ENCODE data around the gene MN1.

MN1 gene

GRCh38 chr22:27799015-27799826 lies 2.3 kb downstream of the MN1 start:
- DNase-seq, result no peak

- no peak for DNase-seq
Observed at GRCh38 chr22:27798511-27799014, 3.0 kb downstream of the MN1 start.

DNA sequence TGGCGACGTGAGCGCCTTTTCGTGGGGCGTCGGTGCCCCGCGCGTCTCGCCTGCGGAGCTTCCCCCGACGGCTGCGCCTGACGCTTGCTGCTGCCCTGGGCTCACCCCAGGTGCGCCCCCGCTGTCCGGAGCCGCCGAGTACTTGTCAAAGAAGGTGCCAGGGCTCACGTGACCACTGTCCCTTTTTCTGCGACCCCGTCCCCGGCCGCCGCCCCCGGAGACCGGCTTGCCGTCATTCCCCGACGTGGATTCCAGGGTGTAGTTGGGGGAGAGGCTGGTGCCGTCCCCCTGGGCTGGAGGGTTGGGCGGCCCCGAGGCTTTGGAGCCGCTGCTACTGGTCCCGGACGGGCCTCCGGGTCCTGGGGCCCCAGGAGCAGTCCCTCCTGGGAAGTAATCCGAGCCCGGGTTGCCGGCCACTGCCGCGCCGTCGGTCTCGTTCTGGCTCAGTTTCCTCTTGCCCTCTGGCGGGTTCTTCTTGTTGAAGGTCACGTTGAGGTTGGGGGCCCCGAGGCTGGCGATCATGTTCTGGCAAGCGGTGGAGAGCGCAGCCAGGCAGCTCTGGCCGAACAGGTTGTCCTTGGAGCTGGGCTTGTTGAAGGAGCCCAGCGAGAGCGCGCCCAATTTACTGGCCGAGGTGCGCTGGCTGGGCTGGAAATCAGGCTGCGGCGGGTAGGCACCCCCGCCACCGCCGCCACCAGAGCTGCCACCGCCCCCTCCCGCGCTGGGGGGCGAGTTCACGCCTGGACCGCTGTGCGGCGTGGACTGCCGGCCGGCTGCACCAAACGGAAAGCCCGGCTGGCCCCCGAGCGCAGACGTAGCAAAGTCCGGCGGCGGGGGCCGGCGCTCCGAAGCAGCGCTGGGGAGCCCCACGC lies 3.8 kb downstream of the MN1 start:
- no peak for DNase-seq

GRCh38 chr22:27796829-27797519 lies 4.6 kb downstream of the MN1 start:
- no peak for DNase-seq

DNA sequence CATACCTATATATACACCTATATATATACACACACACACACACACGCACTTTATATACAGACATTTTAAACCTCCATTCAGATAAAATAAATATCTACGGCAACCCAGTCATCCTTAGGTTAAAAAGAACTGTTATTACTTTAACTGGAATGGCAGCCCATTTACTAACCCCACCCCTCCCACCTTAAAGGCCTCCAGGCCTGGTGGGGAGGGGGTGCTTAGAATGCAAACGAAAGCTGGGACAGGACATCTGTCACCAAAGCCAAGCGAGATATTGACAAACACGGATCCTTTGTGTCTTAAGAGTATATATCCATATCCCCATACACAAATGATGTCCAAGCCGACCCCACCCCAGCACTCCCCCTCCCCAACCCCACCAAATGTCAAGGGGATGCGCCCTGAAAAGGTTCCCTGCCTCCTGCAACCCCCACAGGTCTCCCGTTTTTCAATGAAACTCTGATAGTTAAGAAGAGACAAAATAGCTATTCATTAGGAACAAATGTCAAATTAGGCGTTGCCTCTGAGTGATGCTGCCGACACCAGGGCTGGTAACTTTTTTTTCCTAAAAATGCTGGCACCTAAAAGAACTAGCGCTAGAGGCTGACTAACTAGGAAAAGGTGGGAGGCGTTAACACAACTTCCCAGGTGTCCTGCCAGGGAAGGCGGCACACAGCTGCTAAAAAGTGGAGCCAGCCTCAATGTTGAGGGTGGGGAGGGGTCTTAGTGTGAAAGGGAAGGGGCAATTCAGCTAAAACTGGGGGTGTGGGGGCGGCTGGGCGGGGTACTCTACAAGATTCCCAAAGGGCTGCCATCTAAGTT lies 5.6 kb downstream of the MN1 start:
- no peak for DNase-seq

- DNase-seq, result no peak
Observed at GRCh38 chr22:27795053-27795452, 6.5 kb downstream of the MN1 start.

DNA sequence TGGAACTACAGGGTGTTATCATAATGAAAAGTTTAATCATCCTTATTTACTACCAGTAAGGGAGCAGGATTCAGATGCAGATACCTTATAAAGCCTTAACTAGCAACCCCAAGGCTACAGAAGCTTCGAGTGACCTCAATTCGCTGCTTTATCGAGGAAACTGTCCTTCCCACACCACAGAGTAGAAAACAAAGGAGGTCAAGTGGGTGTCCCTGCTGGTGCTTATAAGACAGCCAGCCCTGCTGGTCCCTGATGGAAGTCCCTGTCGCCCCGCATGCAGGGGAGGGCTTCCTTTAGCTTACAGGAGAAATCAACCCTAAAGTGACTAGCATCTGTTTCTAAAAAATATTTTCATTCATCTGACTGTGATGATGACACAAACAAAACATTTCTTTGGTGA lies 7.3 kb downstream of the MN1 start:
- no peak for DNase-seq

DNA sequence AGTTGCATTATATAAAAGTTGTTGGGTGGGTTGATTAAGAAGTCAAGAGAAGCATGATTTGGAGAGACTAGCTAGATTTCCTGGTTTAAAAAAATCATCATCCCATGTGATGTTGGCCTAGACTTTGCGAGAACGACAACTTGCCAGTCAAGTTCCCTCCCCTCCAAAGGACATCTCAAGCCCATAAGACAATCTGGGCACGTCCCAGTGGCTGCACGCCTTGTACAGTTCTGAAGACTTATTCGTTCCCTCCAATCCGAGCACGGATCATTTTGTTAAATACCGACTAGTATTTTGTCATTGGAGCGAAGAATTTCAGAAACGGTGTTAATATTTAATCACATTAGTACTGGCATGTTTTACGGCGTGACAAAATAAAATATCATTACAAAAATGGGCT lies 8.0 kb downstream of the MN1 start:
- DNase-seq, result no peak

DNA sequence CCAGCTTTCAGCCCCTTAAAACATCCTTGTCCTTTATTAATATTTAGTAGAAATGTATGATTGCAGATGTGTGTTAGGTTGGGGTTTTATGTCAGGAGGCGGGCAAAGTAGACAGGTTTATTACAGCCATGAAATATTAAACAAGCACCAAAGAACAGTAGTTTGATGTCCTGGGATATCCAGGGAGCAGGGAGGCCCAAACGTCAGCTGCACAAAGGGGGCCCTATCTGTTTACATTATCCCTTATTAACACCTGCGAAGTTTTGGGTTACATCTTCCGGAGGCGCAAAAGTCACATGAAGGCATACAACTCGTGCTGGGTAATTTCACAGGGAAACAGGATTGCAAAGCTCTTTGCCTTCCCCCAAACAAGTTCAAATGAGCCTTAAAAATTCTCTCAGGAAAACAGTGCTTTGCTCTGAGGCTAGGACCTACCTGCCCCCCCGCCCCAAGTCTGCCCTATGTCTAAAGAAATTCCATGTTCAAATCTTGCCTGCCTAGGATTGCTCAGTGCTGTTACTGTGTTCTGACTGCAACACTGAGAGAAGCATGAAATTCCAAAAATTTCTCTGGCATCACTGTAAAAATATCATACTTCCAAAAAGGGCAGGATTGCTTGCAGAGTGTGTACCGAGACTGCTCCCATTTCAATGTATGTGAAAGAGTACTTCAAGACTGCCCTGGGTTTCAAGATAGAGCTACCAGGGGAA lies 8.9 kb downstream of the MN1 start:
- no peak for DNase-seq

DNA sequence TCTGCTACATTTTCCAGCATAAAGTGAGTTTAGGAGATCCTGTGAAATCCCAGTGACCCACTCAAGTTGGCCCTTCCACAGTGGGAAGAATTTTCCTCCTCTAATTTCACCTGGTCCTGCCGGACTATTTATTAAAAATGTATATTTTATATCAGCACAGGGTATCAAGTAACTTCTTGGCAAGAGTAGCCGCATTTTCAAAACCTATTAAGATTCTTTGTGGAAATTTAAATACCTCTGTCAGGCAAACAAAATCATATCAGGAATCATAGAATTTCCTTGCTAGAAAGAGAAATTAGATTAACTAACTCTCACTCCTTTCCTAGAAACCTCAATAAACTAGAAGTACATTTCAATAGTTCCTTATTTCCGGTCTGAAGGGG lies 9.7 kb downstream of the MN1 start:
- no peak for DNase-seq

GRCh38 chr22:27791159-27791858 lies 10.2 kb downstream of the MN1 start:
- no peak for DNase-seq

- no peak for DNase-seq
Observed at GRCh38 chr22:27790376-27791158, 11.0 kb downstream of the MN1 start.

DNA sequence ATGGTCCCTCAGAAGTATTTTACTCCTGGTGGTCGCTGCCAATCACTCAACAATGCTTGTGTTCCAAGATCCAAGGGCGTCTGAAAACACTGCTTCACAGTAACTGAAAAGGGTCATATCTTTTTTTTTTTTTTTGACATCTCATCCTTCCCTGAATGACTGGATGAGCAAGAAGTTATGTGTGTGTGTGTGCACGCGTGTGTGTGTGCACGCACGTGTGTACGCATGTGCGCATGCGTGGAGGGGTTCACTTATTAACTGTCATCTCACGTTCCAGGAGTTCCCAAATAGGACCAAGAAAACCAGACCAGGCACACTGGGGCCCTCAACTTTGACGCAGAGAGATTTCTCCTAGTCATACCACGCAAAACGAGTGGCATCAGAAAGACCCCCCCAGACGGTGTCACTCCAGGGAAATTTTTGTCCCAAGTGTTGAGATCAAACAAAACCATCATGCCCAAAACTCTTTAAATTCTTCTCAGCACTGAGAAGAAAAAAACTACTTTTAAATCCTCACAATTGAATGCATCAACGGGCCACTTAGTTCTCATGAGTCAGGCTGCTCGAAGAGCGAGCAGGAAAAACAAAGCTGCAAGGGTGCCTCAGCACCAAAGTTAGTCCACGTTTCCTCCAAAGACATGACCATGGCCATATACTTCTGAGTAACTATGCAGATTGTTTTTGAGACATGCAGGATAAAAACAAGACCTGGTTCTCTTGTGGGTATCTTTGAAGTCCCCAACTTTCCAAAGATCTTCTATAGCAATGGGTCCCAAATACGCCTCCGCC lies 12.9 kb downstream of the MN1 start:
- no peak for DNase-seq

DNA sequence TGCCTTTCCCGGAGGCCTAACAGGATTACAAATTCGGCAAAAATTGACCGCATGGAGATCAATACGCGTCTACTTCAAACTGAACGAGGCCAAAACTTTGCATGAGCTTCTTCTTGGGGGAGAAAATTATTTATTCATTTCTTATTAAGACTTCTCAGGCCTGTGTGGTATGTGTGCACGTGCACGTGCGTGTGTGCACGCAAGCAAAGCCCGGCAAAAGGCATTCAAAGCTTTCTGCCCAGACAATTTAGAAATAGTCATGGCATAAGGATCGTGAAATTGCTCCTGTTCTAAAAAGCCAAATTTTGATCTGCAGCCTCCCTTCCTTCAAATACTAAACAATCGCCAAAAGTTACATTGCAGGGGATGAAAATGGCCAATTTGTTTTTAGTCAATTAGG lies 14.6 kb downstream of the MN1 start:
- DNase-seq, result no peak

DNA sequence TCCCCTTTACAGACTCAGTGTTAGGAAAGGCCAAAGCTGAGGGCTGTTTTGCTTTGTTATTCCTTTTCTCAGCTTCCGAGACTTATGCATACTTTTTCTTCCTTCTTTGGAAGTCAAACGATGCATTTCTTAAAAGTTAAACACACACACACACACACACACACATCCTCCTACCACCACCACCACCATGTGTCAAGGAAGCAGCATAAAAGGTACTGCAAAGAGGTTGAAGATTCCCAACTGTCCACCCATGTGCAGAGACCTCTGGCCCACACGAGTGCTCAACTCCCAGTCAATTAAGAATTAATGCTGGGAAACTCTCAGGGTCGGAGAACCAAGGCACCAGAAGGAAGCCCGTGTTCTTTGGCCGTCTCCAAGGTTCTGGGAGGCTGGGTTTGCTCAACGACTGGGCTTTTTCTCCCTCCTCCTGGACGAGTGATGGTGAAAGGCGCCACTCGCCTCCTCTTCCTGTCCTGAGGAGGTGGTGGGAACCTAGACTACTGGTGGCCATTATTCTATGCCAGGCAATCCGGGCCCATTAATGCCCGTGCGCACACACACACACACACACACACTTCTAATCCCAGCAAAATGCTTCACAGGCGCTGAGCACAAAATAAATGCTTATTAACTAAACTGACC lies 15.1 kb downstream of the MN1 start:
- no peak for DNase-seq

- DNase-seq, result no peak
Observed at GRCh38 chr22:27785831-27786230, 15.7 kb downstream of the MN1 start.

GRCh38 chr22:27784120-27784475 lies 17.5 kb downstream of the MN1 start:
- no peak for DNase-seq

GRCh38 chr22:27783436-27784119 lies 18.0 kb downstream of the MN1 start:
- DNase-seq, result no peak

Data from GF-D8 (cell line).